GM10847 (cell line): ENCODE results near the gene CYP2S1.

Experiments used
- POLR2A ChIP-seq: IDR thresholded peaks from 2 replicates; pipeline ENCODE4 v1.6.1; 2011; ENCODE audit not compliant: insufficient read length; ENCODE audit errors: extremely low read depth

CYP2S1 gene, protein sequence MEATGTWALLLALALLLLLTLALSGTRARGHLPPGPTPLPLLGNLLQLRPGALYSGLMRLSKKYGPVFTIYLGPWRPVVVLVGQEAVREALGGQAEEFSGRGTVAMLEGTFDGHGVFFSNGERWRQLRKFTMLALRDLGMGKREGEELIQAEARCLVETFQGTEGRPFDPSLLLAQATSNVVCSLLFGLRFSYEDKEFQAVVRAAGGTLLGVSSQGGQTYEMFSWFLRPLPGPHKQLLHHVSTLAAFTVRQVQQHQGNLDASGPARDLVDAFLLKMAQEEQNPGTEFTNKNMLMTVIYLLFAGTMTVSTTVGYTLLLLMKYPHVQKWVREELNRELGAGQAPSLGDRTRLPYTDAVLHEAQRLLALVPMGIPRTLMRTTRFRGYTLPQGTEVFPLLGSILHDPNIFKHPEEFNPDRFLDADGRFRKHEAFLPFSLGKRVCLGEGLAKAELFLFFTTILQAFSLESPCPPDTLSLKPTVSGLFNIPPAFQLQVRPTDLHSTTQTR

GRCh38 chr19:41192574-41193429, at the start of gene CYP2S1:
CYP2S1 (plus strand) TSS chr19:41193219; CDS start chr19:41193265, 46 bp downstream.
- no peak for TF ChIP-seq POLR2A

DNA sequence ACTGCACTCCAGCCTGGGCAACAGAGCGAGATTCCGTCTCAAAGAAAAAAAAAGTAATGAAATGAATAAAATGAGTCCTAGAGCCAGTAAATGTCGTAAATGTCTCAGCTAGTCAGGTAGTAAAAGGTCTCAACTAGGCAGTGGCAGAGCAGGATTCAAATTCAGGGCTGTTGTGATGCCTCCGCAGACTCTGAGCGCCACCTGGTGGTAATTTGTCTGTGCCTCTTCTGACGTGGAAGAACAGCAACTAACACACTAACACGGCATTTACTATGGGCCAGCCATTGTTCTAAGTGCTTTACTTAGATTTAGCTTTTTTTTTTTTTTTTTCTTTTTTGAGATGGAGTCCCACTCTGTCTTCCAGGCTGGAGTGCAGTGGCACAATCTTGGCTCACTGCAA, 48.6 kb upstream of the CYP2S1 start:
- TF ChIP-seq POLR2A = no peak

GRCh38 chr19:41149831-41150230, 43.2 kb upstream of the CYP2S1 start:
- no peak for TF ChIP-seq POLR2A

- TF ChIP-seq POLR2A = no peak
These were observed 39.0 kb upstream of the CYP2S1 start for GRCh38 chr19:41154060-41154459.

- no peak for TF ChIP-seq POLR2A
These were observed 36.8 kb upstream of the CYP2S1 start for GRCh38 chr19:41156207-41156606.

DNA sequence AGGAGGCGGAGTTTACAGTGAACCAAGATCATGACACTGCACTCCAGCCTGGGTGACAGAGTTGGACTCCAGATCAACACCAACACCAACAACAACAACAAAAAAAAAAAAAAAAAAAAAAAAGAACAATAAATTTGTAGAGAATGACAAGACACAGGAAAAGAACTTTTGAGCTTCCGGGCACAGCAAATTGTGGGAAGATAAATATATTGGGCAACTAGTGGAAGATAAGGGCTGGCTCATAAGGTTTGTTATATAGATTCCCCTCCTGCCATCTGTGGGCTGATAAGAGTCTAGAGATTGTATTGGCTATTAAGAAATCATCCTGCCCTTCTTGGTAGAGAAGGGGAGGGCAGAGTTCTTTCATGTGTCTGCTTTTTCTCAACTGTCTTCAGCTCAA, 33.1 kb upstream of the CYP2S1 start:
- no peak for TF ChIP-seq POLR2A

DNA sequence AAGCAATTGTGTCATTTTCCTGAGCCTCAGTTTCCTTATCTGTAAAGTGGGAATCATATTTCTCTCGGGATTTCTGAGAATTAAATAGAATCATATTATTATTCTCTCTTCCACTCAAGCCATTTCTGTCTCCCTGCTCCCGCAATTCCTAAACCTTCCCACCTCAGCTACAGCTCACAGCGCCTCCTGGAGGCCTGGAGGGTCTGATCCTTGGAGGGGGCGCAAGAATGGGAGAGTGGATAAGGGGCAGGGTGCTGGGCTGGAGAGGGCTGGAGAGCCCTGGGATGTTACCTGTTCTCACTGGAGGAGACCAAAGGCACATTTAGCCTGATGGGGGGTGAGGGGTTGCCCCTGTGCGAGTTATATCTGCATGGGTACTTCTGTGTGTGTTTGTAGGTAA, 31.1 kb upstream of the CYP2S1 start:
- TF ChIP-seq POLR2A = no peak

GRCh38 chr19:41166944-41167804, 25.8 kb upstream of the CYP2S1 start:
- TF ChIP-seq POLR2A = no peak

DNA sequence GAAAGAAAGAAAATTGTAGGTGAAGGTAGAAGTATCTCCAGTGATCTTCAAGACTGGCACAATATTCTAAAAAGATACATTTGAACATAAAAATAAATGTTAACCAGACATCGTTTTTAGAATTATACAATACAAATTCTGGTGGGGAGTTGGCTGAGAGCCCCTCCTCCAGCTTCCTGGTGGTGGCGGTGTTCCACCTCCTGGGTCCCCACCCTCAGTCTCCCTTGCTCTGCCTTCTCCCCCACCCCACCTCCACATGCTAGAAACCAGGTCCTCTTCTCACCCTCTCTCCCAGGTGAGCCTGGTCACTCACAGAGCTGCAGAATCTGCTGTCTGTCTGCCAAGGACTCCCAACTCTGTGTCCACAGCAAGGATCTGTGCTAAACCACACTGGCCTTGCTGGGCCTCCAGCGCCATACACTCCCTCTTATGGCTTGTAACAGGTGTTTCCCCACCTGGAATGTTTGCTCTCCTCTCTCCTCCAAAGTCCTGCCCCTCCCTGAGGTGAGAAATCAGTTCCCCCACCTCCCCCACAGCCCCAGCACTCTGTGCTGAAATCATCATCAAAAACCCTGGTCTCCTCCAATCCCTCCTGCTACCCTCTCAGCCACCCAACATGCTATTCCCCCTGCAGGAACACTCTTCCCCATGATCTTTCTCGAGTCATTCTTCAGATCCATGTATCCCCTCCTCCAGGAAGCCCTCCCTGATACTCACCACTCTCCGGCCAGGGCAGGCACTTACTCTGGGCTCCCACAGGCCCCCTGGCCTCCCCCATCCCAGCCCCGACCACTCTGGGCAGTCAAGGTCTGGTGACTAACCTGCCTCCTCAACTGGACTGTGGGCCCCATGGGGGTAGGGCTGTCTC, 20.5 kb upstream of the CYP2S1 start:
- TF ChIP-seq POLR2A = no peak

- no peak for TF ChIP-seq POLR2A
These were observed 18.6 kb upstream of the CYP2S1 start for GRCh38 chr19:41174297-41174928.

DNA sequence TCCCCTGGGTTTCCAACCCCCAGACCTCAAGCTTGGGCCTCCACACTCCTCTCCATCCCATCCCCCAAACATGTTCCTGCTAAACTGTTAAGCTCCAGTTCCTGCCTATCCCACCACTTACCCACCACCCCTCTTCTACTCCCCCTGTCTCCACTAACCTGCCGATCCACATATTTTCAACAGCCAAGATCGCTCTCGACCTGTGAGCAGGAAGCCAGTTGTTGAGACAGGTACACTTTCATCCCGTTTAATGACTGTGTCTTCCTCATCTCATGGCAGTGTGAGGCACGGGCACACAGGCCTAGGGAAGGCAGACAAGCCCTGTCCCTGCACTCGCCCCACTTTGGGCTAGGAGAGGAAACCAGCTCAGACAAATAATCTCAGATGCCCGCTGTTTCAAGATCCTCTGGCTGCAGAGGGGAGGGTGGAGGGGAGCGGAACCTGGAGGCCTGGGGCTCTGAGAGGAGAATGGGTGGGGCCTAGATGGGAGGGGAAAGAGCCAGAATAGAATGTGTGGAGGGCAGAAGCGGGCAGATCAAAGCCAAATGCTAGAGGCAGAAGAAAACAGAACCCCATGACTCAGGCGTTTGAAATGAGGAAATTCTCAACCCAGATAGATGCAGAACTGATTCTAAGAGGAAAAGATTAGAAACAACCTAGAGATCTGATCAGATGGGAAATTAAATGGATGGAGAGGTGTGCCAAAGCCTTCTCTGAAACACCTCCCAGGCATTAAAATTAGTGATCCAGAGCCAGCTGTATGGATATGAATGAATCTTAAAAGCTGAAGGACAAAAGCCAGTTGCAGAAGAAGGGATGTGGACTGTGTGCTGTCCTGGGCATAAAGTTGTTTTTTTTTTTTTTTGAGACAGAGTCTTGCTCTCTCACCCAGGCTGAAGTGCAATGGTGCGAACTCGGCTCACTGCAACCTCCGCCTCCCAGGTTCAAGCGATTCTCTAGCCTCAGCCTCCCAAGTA, 16.9 kb upstream of the CYP2S1 start:
- TF ChIP-seq POLR2A = no peak

GRCh38 chr19:41186971-41187883, 5.8 kb upstream of the CYP2S1 start:
- TF ChIP-seq POLR2A = no peak

- TF ChIP-seq POLR2A = no peak
These were observed 5.1 kb upstream of the CYP2S1 start for GRCh38 chr19:41187884-41188279.
